Neural cell (in vitro differentiated cells): ENCODE measurements around the gene PAEP. TPM values are rescaled to one million over a fixed set of nuclear protein-coding genes. Genes with fewer than 3 reads are reported as not detected.

ENCODE experiments used
- H2AFZ ChIP-seq: fragments of 200-600, 300-800 bp; sonication (generic), shearing (Covaris generic); 2 replicates; pipeline ENCODE4 v1.6.0; 2014; ENCODE audit warnings: low read depth, mild to moderate bottlenecking, antibody characterized with exemption, low read length, moderate library complexity
- H3F3A ChIP-seq: fragments of 200-600 bp; shearing (Covaris generic); 2 replicates; pipeline ENCODE4 v1.6.1; 2016; ENCODE audit warnings: mild to moderate bottlenecking, moderate library complexity, mixed read lengths, antibody characterized with exemption, low read length; ENCODE audit not compliant: insufficient read depth, poor library complexity, severe bottlenecking
- H3K27ac ChIP-seq: fragments of 200-600, 300-800 bp; sonication (generic), shearing (Covaris generic); 2 replicates; pipeline ENCODE4 v1.5.1; 2014; ENCODE audit warnings: mild to moderate bottlenecking, low read length, moderate library complexity
- H3K27me3 ChIP-seq: fragments of 300-800, 200-600 bp; sonication (generic), shearing (Covaris generic); 2 replicates; pipeline ENCODE4 v1.6.0; 2014; ENCODE audit warnings: mild to moderate bottlenecking, low read depth, low read length, moderate library complexity; ENCODE audit not compliant: insufficient read depth
- H3K36me3 ChIP-seq: fragments of 300-800, 200-600 bp; sonication (generic), shearing (Covaris generic); 2 replicates; pipeline ENCODE4 v1.5.1; 2014; ENCODE audit warnings: mild to moderate bottlenecking, antibody characterized with exemption, low read length, moderate library complexity; ENCODE audit not compliant: insufficient read depth
- H3K4me2 ChIP-seq: fragments of 300-800, 200-600 bp; sonication (generic), shearing (Covaris generic); 2 replicates; pipeline ENCODE4 v1.6.0; 2014; ENCODE audit warnings: mild to moderate bottlenecking, low read length
- H3K4me3 ChIP-seq: fragments of 300-800, 200-600 bp; sonication (generic), shearing (Covaris generic); 2 replicates; pipeline ENCODE4 v1.5.1; 2014; ENCODE audit warnings: mild to moderate bottlenecking, low read length, moderate library complexity
- H3K79me2 ChIP-seq: fragments of 200-600 bp; shearing (Covaris generic); replicated peaks from 2 replicates; pipeline ENCODE4 v1.6.0; 2014; ENCODE audit warnings: mild to moderate bottlenecking, low read length, moderate library complexity; ENCODE audit not compliant: insufficient read depth
- H3K9ac ChIP-seq: fragments of 300-800, 200-600 bp; sonication (generic), shearing (Covaris generic); 2 replicates; pipeline ENCODE4 v1.6.1; 2016; ENCODE audit warnings: mild to moderate bottlenecking, low read length, mixed read lengths
- H3K9me2 ChIP-seq: fragments of 200-600 bp; shearing (Covaris generic); 2 replicates; pipeline ENCODE4 v1.6.1; 2016; ENCODE audit warnings: mild to moderate bottlenecking, low read length, mixed read lengths; ENCODE audit not compliant: insufficient read depth
- H3K9me3 ChIP-seq: fragments of 200-600, 300-800 bp; sonication (generic), shearing (Covaris generic); 2 replicates; pipeline ENCODE4 v1.6.1; 2016; ENCODE audit warnings: mild to moderate bottlenecking, mixed run types, low read length, moderate library complexity, mixed read lengths
- H4K20me1 ChIP-seq: fragments of 200-600 bp; shearing (Covaris generic); 2 replicates; pipeline ENCODE4 v1.6.1; 2016; ENCODE audit warnings: mild to moderate bottlenecking, mixed run types; ENCODE audit not compliant: insufficient read depth
- CTCF ChIP-seq: fragments of 450-650 bp; IDR thresholded peaks from 2 replicates; pipeline ENCODE4 v1.5.1; 2014; ENCODE audit warnings: antibody characterized with exemption, mild to moderate bottlenecking, moderate library complexity; ENCODE audit not compliant: poor library complexity, severe bottlenecking
- EP300 ChIP-seq: fragments of 450-650 bp; conservative IDR thresholded peaks from 2 replicates; pipeline ENCODE4 v1.6.1; 2014; ENCODE audit warnings: antibody characterized with exemption, mild to moderate bottlenecking, moderate library complexity; ENCODE audit not compliant: poor library complexity, severe bottlenecking
- EZH2 ChIP-seq: fragments of 200-600, 300-800 bp; shearing (Covaris generic), sonication (generic); IDR thresholded peaks from 2 replicates; pipeline ENCODE4 v1.6.1; 2014; ENCODE audit warnings: antibody characterized with exemption, low read length, borderline replicate concordance, mild to moderate bottlenecking; ENCODE audit not compliant: insufficient read depth, poor library complexity, severe bottlenecking
- MXI1 ChIP-seq: fragments of 450-650 bp; conservative IDR thresholded peaks from 2 replicates; pipeline ENCODE4 v1.6.1; 2014; ENCODE audit warnings: antibody characterized with exemption, mild to moderate bottlenecking; ENCODE audit not compliant: poor library complexity, severe bottlenecking
- POLR2AphosphoS5 ChIP-seq: IDR thresholded peaks from 2 replicates; pipeline ENCODE4 v1.6.1; 2012
- RAD21 ChIP-seq: fragments of 450-650 bp; conservative IDR thresholded peaks from 2 replicates; pipeline ENCODE4 v1.6.1; 2014; ENCODE audit warnings: antibody characterized with exemption, mild to moderate bottlenecking, moderate library complexity
- REST ChIP-seq: IDR thresholded peaks from 2 replicates; pipeline ENCODE4 v1.6.1; 2012; ENCODE audit warnings: borderline replicate concordance
- SMC3 ChIP-seq: fragments of 450-650 bp; conservative IDR thresholded peaks from 2 replicates; pipeline ENCODE4 v1.6.1; 2014; ENCODE audit warnings: antibody characterized with exemption, mild to moderate bottlenecking, moderate library complexity; ENCODE audit not compliant: poor library complexity
- TAF1 ChIP-seq: IDR thresholded peaks from 2 replicates; pipeline ENCODE4 v1.6.1; 2012; ENCODE audit warnings: low read depth
- polyA plus RNA-seq: library from polyadenylated mRNA; depleted of rRNA; stranded (reverse); fragments of >200 nt; gene quantifications from 2 replicates; pipeline ENCODE4 v1.2.3, GENCODE V29; 2014

Gene PAEP
- polyA plus RNA-seq, 1 donor from 2014 or later: not detected

DNA sequence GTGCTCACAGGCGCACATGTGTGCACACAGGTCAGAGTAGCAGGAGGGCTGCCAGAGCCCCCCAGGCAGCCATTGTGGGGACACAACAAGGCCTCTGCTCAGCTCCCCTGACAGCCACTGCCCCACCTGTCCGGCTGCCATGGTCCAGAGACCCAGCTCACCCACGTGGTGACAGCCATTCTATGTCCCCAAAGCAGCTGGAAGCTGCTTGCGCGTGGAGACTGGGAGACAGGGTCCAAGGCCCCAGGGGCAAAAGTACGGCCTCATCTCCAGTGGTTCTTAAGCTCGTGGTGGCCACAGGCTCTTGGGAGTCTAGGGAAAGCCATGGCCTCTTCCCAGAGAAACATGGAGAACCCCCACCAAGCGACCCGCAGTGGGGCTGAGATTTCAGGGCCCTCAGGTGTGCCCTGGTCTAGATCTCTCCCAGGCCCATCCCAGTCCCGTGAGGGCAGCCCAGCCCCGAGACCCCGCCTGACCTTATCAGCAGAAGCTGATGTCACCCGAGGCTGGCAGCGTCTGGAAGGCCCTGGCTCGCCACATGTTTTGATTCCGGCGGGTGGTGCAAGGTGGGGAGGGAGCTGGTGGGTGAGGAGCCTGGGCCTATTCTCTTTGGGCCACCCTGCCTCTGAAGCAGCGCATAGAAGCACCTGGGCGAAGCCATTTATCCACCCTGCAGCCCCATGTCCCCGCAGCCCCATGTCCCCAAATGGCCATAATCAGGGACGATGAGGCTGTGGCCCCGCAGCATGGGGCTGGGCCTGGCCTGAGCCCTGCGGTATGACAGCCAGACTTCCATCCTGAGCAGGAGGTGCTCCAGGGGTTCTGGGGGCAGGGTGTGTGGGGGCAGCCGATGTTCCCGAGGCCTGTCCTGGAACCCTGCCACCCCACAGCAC lies 46.1 kb downstream of the PAEP start:
- H3K4me2 ChIP-seq: no peak overlapping the region
- H3K9me3 ChIP-seq: no peaks in the 10 kb centered on the region
- H3K79me2 ChIP-seq: no peaks in the 10 kb centered on the region
- no peak overlapping the region for H3K4me3 ChIP-seq
- no peaks in the 10 kb centered on the region for H4K20me1 ChIP-seq
- TF ChIP-seq MXI1: no peak
- no peak for TF ChIP-seq EZH2
- no peak for TF ChIP-seq REST
- no peak for TF ChIP-seq TAF1
- no peak for TF ChIP-seq SMC3
- H3K27ac ChIP-seq: no peak overlapping the region
- H2AFZ ChIP-seq: no peak overlapping the region
- no peaks in the 10 kb centered on the region for H3K9me2 ChIP-seq
- H3K9ac ChIP-seq: no peak overlapping the region
- no peaks in the 10 kb centered on the region for H3K27me3 ChIP-seq
- no peaks in the 10 kb centered on the region for H3K36me3 ChIP-seq
- no peaks in the 10 kb centered on the region for H3F3A ChIP-seq

DNA sequence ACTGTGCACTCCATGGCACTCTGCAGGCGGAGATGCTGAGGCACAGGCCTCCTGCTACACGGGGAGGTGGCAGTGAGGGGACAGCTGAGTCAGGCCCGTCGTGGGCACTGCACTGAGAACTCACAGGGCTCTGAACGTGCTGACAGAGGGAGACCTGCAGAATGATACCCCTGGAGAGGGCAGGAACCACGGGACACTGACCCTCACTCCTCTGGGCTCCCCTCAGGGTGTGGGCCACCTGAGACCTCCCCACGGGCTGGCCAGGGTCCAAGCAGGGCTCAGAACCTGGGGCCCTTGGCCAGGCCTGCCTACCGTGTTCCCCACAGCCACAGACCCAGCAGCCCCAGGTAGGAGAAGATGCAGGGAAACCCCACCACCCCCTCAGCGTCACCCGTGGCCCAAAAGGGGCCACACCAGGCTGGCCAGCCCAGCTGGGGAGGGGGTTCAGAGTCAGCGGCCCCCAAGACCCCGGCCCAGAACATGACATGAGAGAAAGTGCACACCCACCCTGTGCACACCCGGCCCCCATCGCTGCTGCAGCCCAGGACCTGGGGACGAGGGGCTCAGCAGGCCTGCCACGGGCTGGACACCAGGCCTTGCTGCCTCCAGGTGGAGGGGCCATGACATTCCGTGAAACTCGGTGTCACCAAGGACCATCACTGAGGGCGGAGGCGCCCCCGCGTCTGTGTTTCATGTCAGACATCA lies 46.9 kb downstream of the PAEP start:
- no peak overlapping the region for H3K4me3 ChIP-seq
- no peaks in the 10 kb centered on the region for H3K9me2 ChIP-seq
- H3K9me3 ChIP-seq: no peaks in the 10 kb centered on the region
- TF ChIP-seq CTCF (no peak), TAF1 (no peak), RAD21 (no peak), POLR2AphosphoS5 (no peak), MXI1 (no peak), EZH2 (no peak), SMC3 (no peak), REST (no peak), EP300 (no peak)
- H3K27ac ChIP-seq: no peak overlapping the region
- H2AFZ ChIP-seq: no peak overlapping the region
- H3K79me2 ChIP-seq: no peaks in the 10 kb centered on the region
- no peaks in the 10 kb centered on the region for H3F3A ChIP-seq
- H3K36me3 ChIP-seq: no peaks in the 10 kb centered on the region
- no peaks in the 10 kb centered on the region for H3K27me3 ChIP-seq
- H3K9ac ChIP-seq: no peak overlapping the region
- H3K4me2 ChIP-seq: no peak overlapping the region
- H4K20me1 ChIP-seq: no peaks in the 10 kb centered on the region
